Vagina (tissue), 2 donors: ENCODE measurements around the gene PASK.

Source experiments
- POLR2A ChIP-seq, 2 donors: fragments of 450-650 bp; IDR thresholded peaks; one replicate each; pipeline ENCODE4 v1.6.1; 2017; ENCODE audit warnings: antibody characterized with exemption in 2 of 2, mild to moderate bottlenecking in 2 of 2, moderate library complexity in 2 of 2
- POLR2AphosphoS5 ChIP-seq, 2 donors: sonication (generic); formaldehyde crosslinking; IDR thresholded peaks; one replicate each; pipeline ENCODE4 v1.9.0; 2017; ENCODE audit warnings: antibody characterized with exemption in 2 of 2, mild to moderate bottlenecking in 2 of 2, low read depth in 1 of 2; ENCODE audit not compliant: insufficient read depth in 1 of 2

GRCh38 chr2:241088376-241088775 is 60.9 kb downstream of the PASK start:
- TF ChIP-seq POLR2AphosphoS5 (IDR thresholded peaks at IDR 0.05; ENCODE audit: insufficient read depth in 1 of 2, low read depth in 1 of 2) (no peak), POLR2A (IDR thresholded peaks at IDR 0.05) (no peak)
